GM18498 (cell line): Measurements from ENCODE around the gene KCNE1.
"Not testable (repeated sequence)": the region's sequence is repeated elsewhere in the genome, so short reads cannot be mapped to it uniquely, and the experiment has no call there.

ENCODE experiments used
- ATAC-seq: cut with Tn5 transposase; IDR thresholded peaks from one replicate; pipeline ENCODE4 v1.9.1; 2021; ENCODE audit warnings: mild to moderate bottlenecking, moderate library complexity; ENCODE audit not compliant: unreplicated experiment

KCNE1 gene

DNA sequence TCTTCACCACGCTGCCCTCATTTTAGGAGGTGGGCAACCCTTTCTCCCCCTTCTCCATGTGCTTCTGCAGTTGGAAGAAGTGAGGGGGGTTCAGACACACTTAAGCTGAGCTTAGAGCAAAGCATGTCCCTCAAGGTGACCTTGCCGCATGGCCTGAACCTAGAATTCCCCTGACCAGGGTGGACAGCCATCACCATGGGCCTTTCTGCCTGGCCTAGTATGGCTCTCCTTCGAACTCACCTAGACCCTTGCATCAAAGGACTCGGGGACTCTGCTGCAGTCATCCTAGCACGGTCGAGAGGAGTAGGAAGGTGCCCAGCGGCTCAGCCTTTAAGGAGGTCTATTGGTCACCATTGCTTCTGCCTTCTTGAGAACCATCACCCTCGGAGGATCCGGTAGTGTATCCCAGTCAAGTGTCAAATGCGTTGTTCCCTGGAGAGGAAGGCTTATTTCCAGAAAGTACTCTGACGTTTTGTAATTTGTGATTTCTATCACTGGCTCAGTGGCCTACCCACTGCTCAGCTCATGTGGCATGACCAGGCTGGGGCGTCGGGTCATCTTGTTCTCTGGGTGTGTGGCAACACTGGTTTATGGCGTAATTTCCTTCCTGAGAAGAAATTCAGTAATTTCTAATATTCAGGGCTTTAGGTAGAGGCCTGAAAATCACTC is at the start of gene KCNE1:
KCNE1 (minus strand) TSS at position 424 of the 669 bp plus-strand sequence. CDS start 62,576 bp downstream, outside the sequence.
- no peak for ATAC-seq

DNA sequence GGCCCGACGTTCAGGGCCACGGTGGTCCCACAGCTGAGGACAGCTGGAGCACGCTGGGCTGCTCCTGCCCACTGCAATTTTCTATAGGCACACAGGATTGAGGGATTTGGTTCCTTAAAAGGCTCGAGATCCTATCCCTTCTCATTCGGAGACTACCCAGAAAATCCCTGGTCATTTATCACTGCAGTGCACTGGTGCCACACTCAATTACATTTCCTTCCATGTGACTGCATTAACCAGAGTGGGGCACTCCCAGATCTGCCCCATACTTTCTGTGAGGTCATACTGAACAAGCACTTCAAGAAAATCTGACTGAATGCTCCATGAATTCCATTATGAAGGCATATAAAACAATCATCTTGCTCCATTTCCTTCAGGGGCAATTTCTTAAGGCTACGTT is 49.8 kb upstream of the KCNE1 start:
- ATAC-seq: no peak

DNA sequence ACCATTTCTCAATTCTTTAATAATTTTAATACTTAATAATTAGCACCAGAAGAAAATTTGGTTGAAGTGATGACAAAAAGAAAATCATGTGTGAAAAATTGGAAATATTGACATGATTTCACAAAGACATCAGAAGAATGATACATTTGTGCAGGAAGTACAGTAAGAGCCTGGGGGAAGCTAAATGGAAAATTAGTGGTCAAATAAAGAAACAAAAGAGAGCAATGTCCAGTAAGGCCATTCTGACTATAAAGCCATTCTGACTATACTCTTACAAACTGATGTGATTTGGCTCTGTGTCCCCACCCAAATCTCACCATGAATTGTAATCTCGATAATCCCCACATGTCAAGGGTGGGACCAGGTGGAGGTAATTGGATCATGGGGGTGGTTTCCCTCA is 48.6 kb upstream of the KCNE1 start:
- no peak for ATAC-seq

DNA sequence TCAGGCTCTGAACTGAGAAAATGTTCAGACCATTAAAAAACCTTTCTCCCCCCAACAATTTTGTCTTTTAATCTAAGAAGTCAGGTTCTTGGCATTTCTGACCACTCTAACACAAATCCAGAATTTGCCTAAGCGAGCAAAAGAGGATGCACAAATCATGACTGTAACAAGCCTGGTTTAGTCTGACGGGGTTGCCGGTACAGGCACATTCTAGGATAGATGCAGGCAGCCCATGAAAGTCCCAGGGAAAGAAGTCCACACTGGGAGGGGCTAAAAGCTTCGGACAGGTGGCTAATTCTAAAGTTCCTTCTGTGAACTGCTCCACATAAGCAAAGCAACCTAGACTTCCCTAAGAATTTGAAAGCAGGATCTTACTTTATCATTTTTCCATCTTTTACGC is 48.0 kb upstream of the KCNE1 start:
- ATAC-seq: no peak

DNA sequence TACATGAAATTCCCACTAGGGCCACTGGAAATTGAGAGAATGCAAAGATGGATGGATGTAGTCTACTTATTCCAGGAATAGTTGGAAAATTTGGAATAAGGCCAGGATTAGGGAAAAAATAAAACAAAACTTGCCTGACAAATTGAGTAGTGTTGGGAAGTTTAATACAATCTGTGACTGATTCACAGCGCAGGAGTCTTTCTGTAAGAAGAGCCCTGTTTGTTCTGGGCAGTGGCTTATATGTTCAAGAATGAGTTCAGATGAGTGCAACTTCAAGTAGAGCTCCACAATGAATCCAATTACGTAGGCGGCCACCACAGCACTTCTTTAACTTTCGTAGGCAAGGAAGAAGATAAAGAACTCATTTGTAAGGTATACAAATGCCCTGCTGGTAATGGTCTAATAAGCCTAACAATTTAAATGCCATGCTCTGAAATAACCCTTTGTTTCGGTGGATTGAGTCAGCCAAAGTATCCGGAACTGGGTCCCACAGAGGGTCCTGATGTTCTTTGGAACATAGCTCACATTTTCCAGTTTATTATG is 47.1 kb upstream of the KCNE1 start:
- no peak for ATAC-seq

DNA sequence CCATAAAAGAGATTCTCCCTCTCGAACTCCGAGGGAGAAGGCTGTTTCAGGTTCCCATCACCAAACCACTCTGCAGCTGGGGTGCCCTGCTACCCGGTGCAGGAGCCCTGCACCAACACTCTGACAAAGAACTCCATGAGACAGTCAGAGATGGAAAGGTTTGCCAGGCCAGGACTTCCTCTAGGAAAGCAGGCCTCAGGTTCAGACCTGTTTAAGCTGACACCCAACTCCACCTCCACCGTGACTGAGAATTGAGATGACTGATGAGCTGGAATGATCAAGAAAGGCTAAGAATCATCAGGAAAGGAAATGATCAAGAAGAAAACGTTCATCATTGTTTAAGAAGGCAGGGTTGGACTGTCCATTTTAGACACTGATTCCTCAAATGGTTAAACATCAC is 46.2 kb upstream of the KCNE1 start:
- no peak for ATAC-seq

DNA sequence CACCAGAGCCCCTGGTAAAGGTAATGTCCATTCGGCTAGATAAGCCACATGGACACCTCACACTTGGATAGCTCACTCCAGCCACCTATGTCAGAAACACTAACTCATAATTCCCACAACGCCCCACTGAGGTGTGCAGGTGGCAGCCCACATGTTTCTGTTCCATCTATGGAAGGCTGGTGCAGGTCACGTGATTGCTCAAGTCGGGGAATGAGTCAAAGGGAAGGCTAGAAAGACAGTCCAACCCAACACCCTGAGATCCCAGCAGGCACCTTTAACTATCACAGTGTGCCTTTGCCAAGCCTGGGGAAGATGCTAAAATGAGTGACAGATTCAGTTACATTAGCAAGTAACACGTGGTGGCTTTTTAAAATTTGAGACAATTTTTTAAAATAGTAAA is 45.3 kb upstream of the KCNE1 start:
- ATAC-seq: no peak

DNA sequence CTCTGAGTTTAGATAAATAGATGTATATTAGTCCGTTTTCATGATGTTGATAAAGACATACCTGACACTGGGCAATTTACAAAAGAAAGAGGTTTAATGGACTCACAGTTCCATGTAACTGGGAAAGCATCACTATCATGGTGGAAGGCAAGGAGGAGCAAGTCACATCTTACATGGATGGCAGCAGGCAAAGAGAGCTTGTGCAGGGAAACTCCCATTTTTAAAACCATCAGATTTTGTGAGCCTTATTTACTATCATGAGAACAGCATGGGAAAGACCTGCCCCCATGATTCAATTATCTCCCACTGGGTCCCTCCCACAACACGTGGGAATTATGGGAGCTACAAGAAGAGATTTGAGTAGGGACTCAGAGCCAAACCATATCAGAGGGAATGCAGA is 42.7 kb upstream of the KCNE1 start:
- not testable (repeated sequence) for ATAC-seq

DNA sequence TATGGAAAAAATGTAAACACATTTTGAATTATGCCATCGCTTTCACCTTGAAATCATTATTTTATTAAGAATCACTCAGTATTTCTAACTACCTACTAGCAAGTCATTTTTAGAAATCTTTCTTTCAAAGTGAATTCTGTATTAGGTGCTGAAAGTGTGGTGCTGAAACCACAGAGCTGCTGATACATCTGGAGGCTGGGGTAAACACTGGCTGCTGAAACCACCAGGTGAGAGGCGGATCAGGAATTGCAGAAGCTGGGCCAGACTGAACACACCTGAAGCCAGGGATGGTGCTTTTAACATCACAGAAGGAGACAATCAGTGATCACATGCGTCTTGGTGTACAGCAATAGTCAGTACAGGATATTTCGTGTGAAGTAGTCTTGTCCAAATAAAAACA is 42.2 kb upstream of the KCNE1 start:
- no peak for ATAC-seq

DNA sequence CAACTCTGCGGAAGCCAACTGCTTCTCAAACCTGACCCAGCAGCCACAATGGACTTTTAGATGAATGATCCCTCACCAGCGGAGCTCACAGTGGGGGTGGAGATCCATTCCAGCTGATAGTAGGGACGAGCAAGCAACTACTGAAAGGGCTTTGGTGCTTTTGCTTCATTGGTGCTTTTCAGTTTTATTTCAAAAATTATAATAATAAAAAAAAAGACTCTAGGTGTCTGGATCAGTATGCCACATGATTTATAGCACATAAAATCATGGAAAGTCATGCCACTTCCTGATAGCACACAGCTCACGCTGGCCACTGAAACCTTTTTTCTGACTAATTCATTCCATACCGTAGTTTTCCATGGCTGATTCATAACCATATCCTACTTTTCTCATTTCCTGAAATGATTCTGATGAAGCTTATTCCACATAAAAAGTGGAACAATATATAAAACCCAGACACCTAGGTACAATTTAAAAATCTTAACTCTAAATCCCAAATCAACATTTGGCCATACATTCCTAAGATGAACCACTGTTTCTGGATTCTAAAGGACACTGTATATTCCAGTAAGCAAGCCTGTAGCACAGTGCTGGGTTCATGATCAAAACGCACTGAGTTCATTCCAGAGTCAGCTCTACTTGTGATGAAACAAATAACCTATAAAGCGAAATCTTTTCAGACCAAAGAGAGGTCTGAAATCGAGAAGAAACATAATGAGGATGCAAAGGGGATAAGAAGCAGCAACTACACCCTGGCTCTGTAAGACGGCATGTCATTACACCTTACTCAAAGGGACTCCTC is 41.3 kb upstream of the KCNE1 start:
- no peak for ATAC-seq

DNA sequence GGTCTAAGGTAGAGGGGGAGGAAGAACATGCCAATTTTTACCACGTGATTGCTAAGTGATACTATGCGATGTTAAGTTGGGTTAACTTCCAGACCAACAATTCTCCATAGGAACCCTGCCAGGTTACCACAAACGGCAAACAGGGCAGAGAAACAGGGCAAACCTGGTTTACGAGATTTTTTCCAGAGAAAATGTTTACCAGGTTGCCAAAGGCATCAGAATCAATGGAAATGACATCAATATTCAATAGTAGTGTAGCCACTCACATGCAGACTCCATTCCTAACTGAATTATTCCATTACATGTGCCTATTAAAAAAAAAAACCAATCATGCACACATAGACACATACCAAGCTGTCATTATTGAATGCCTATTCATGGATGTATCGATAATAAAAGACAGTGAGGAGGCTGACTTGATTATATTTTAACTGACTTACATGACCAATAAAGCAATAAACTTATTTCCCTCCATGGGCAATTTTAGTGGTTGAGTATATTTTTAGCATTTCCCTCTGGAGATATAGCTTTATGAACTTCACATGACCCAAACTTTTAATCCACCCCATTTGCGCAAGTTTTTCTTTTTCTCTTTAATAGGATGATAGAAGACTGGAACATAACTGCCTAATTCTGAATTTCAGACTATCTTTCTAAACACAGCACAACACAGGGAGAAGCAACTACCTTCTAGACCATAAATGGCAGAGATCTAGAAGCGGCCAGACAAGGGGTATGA is 40.5 kb upstream of the KCNE1 start:
- no peak for ATAC-seq

DNA sequence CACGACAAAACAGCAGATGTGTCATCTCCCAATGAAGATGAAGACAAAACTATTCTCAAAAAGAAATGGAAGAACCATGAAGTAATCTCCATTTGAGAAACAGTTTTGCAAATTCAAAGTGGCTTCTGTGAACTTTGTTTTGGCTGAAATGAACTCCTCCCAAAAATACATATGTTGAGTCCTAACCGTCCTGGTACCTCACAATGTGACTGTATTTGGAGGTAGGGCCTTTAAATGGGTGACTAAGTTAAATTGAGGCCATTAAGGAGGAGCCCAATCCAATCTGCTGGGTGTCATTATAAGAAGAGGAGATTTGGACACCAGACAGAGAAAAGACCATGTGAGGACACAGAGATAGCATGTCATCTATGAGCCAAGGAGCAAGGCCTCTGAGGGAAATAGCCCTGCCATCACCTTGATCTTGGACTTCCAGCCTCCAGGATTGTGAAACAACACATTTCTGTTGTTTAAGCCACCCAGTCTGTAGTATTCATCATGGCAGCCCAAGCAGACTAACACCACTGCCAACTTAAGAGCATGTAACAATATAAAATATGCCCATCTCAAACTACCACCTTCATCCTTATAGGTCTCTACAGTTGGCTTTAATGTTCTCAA is 38.3 kb upstream of the KCNE1 start:
- no peak for ATAC-seq

DNA sequence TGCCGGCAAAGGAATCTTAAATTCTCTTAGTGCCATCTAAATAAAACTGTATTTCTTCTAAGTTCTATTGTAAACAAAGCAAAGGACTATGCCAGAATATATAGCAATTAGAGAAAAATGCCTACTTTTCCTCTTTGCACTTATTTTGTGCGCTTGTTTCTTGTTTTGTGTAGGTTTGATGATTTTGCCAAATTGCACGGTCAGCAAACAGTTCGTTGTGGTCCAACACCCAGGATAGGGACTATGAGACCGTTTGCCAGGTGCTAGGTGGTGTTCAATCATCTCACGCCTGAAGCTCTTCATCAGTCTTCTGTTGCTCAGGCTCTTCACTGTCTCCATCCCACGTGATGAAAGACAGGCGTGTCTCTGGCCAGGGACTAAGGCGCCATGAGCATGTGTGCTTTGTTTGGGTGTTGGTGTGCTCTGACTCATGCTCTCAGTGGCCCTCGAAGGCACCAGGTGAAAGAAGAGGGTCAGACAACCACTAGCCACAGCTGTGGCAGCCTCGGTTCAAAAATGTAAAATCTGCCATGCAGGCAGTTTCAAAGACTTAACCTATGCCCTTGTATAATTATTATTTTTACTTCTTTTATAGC is 36.9 kb upstream of the KCNE1 start:
- ATAC-seq: no peak

DNA sequence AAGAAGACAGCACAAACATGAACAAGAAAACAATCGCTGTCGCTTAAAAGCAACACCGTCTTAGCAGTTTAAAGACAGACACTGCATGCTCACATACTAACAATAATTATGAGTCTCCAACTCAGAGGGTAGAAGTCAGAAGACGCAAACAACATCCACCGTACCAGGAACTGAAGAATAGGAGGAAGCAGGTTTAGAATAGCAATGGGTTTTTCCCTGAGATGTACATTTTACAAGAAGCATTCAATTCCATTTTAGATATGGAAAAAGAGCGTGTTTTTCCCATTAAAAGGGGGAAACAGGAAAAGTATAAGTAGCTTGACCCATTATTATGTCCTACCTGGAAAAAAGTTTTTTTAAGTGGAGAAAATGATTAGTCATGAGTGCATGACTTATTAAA is 34.5 kb upstream of the KCNE1 start:
- no peak for ATAC-seq

DNA sequence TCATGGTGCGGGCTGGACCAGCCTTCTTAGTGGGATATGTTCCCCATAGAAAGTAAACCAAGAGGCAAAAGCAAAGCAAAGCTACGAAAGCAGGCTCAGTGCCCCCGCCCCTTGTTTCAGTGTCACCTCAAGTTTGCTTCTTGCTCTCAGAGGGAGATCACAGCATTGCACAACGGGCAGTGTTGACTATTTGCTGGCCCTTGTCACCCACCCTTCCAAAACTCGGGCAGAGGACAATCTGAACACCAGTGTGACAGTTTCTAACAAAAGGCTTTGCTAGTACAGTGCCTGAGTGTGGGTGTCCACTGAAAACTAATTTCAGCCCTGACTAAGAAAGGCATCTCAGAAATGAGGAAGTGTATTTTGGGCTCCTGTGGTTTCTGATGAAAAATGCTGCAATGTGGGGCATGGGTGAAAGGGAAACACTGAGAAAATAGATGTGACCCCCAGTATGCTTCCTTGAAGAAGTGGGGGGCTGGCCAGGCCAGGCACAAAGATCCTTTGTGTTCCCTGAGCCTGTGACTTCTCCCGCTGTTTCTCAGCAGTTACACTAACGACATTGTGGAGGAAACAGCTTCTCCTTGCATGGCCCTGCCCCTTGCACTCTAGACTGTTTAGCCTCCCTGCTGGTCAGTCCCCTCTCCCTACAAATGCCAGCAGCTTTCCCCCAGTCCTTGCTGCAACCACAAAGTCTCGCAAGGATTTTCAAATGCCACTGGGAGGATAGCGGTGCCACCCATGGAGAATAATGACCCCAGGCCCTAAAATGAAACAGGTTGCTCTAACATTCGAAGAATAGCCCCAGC is 33.3 kb upstream of the KCNE1 start:
- ATAC-seq: peak; percentile 88

DNA sequence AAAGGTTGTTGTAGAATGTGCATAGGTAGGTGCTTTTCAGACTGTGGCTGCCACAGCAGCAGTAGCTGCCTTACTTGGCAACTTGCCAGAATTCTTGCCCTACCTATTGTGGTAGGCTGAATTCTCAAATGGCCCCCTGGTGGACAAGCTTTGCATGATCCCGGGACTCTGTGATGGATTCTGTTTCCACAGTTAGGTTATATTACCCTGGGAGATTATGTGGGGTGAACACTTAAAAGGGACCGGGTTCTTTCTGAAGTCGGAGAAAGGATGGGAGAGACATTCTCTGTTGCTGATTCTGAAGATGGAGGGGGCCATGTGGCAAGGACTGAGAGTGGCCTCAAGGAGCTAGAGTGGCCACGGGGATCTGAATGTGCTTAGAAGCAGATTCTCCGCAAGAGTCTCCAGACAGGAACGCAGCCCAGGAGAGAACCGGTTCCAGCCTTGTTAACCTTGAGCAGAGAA is 32.1 kb upstream of the KCNE1 start:
- ATAC-seq: no peak

DNA sequence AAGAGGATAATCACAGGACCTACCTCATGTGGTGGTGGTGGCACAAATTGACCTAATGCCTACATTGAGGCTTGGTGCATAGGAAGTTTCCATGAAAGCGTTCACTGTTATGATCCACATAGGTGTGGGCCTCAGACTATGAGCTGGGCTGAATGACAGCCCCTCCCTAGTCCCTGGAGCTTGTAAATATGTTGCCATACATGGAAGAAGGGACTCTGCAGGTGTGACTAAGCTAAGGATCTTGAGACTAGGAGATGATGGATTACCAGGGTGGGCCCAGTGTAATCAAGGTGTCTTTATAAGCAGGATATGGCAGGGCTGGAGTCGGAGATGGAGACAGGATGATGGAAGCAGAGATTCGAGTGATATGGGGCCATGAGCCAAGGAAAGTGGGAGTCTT is 31.0 kb upstream of the KCNE1 start:
- no peak for ATAC-seq

DNA sequence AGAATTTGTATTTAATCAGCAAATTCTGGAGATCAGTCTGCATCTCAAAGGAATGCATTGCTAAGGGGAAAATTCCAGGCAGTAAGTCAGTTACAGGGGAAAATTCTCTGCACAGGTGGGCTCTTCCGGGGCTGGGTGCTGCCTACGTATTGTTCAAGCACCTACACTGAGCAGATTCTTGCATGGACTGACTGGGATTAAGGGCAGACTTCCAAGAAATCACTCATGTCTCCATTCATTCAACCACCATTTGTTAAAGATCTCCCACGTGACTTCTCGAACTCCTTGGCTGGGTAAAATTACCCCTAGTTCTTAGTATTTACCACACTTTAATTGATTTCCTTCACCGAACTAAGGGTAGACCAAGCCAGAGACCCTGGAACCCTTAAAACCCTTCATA is 28.2 kb upstream of the KCNE1 start:
- no peak for ATAC-seq

DNA sequence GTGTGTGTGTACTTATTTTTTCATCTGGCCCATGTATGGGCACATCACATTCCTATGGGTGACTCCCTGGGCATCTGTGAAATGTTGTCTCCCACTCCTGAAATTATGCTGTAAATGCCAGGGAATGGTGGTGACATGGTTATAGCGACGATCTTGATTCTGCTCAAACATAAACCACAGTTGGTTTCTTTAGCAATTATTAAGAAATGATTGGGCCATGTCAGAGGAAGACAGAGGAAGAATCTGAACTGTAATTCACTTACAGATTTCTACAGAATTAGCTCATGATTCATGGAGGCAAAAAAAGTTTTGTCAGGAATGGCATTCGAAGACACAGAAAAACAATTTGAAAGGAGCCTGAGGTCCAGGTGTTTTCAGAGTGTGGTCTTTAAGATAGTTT is 25.8 kb upstream of the KCNE1 start:
- ATAC-seq: no peak

DNA sequence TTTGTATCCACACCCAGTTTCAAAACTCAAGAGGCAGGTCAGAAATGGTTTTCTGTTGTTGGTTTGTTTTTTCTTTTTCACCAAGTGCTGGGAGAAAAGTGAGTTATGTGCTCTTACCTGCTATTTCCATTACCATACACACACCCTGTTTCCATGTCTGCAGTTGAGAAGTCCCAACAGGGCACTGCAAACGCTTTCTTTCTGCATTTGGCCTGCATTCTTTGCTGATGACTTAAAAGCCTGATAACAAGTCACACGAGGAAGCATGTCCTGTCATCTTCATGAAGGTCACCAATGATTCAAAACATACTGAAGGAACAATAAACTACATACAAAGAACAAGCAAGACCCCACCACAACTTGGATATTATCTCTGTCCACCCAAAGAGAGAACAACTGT is 24.8 kb upstream of the KCNE1 start:
- ATAC-seq: no peak
